Left ventricle myocardium inferior (tissue), 1 donor: ENCODE measurements around the gene GSTM2. TPM values are rescaled to one million over a fixed set of nuclear protein-coding genes. Genes with fewer than 3 reads are reported as not detected.

Experiments used
- DNase-seq: peaks from one replicate; pipeline ENCODE4 v3.0.0-alpha.2; 2020
- H3K27ac ChIP-seq: fragments of 200-600 bp; replicated peaks from 2 replicates; pipeline ENCODE4 v1.8.0; 2021
- H3K27me3 ChIP-seq: fragments of 200-600 bp; 2 replicates; pipeline ENCODE4 v1.8.0; 2021; ENCODE audit warnings: low read depth
- H3K36me3 ChIP-seq: fragments of 200-600 bp; 2 replicates; pipeline ENCODE4 v1.8.0; 2021
- H3K4me1 ChIP-seq: fragments of 200-600 bp; 2 replicates; pipeline ENCODE4 v1.8.0; 2021
- H3K4me3 ChIP-seq: fragments of 200-600 bp; 2 replicates; pipeline ENCODE4 v1.8.0; 2021; ENCODE audit warnings: mild to moderate bottlenecking, moderate library complexity
- H3K9me3 ChIP-seq: fragments of 200-600 bp; replicated peaks from 2 replicates; pipeline ENCODE4 v1.8.0; 2021
- CTCF ChIP-seq: fragments of 200-600 bp; IDR thresholded peaks from 2 replicates; pipeline ENCODE4 v1.8.0; 2021; ENCODE audit warnings: antibody characterized with exemption, mild to moderate bottlenecking, borderline replicate concordance
- intact Hi-C: fragments of 100-400 bp; cut with micrococcal nuclease; formaldehyde crosslinking; loops from one replicate; pipeline ENCODE4 v1.11.0; 2022
- total RNA-seq: library from RNA; stranded (reverse); fragmentation: NEBNext Ultra II Directional; extraction: Animal tissue kit (Norgen Biotek cat#: 25700); gene quantifications from one replicate; pipeline ENCODE4 v1.2.1, GENCODE V29; 2021
- donor health status: DM: no; HTN: yes; CAD: no; lungs with severe emphysema.

Gene GSTM2
- total RNA-seq, 1 donor from 2014 or later: 67.3 TPM

- Histone ChIP-seq H3K4me1 (peaks cover 7% of the 10 kb centered on the region), H3K27ac (no peak overlapping the region), H3K4me3 (no peak overlapping the region), H3K36me3 (no peaks in the 10 kb centered on the region), H3K9me3 (peaks cover 5% of the 10 kb centered on the region), H3K27me3 (peaks cover 4% of the 10 kb centered on the region)
- peak; percentile 83 for DNase-seq
- intact Hi-C loops: loop anchor here (5.0 kb wide), 1 partner anchor 129 kb away; no protein-coding TSS in a partner anchor
- TF ChIP-seq CTCF: peak; percentile 90
Observed at GRCh38 chr1:109643385-109644230, 24.2 kb upstream of the GSTM2 start.

GRCh38 chr1:109644670-109645069 is 23.2 kb upstream of the GSTM2 start:
- no peak for DNase-seq

GRCh38 chr1:109649491-109649914 is 18.4 kb upstream of the GSTM2 start:
- intact Hi-C loops: no loop called here
- peaks cover 5% of the 10 kb centered on the region for H3K9me3 ChIP-seq
- no peaks in the 10 kb centered on the region for H3K36me3 ChIP-seq
- H3K4me1 ChIP-seq: peaks cover 2% of the 10 kb centered on the region
- DNase-seq: no peak
- peaks cover 4% of the 10 kb centered on the region for H3K27me3 ChIP-seq
- peak; percentile 42 for TF ChIP-seq CTCF
- H3K27ac ChIP-seq: no peak overlapping the region
- H3K4me3 ChIP-seq: peak overlapping the region; percentile 49

More at GRCh38 chr1:109644670-109645069, 23.2 kb upstream of the GSTM2 start:
- intact Hi-C loops: loop anchor here (5.0 kb wide), 1 partner anchor 128 kb away; no protein-coding TSS in a partner anchor
- no peak overlapping the region for H3K4me3 ChIP-seq
- H3K36me3 ChIP-seq: no peaks in the 10 kb centered on the region
- H3K4me1 ChIP-seq: peaks cover 7% of the 10 kb centered on the region
- TF ChIP-seq CTCF: no peak
- peaks cover 4% of the 10 kb centered on the region for H3K27me3 ChIP-seq
- peaks cover 5% of the 10 kb centered on the region for H3K9me3 ChIP-seq
- no peak overlapping the region for H3K27ac ChIP-seq

- peaks cover under 1% of the 10 kb centered on the region for H3K27me3 ChIP-seq
- H3K27ac ChIP-seq: no peak overlapping the region
- intact Hi-C loops: no loop called here
- H3K4me1 ChIP-seq: peaks cover 13% of the 10 kb centered on the region
- H3K9me3 ChIP-seq: peaks cover 5% of the 10 kb centered on the region
- H3K4me3 ChIP-seq: no peak overlapping the region
- TF ChIP-seq CTCF: no peak
- DNase-seq: no peak
- no peaks in the 10 kb centered on the region for H3K36me3 ChIP-seq
Observed at GRCh38 chr1:109650609-109651008, 17.2 kb upstream of the GSTM2 start.

GRCh38 chr1:109652402-109652801 is 15.5 kb upstream of the GSTM2 start:
- Histone ChIP-seq H3K36me3 (no peaks in the 10 kb centered on the region), H3K9me3 (no peaks in the 10 kb centered on the region), H3K4me3 (no peak overlapping the region), H3K27ac (no peak overlapping the region), H3K27me3 (no peaks in the 10 kb centered on the region), H3K4me1 (peaks cover 26% of the 10 kb centered on the region)
- intact Hi-C loops: no loop called here
- DNase-seq: no peak
- TF ChIP-seq CTCF: no peak
